OCI-LY7 (cell line): ENCODE data around the gene EPB42. TPM values are rescaled to one million over a fixed set of nuclear protein-coding genes. Genes with fewer than 3 reads are reported as not detected.

Experiments used
- BruUV-seq: library from RNA; stranded (reverse); fragments of 400-500 nt; replicated peaks from 2 replicates; lab custom pipeline; 2021; lab: Mats Ljungman, UMichigan
- CTCF ChIA-PET: fragments of 300-600 bp; sonication (Branson Sonifier 250); formaldehyde crosslinking; loops from one replicate; lab custom pipeline; 2022; ENCODE audit warnings: antibody characterized with exemption; ENCODE audit not compliant: unreplicated experiment; lab: Charles Lee
- POLR2A ChIA-PET: fragments of 300-600 bp; sonication (Branson Sonifier 250); formaldehyde crosslinking; loops from one replicate; lab custom pipeline; 2022; ENCODE audit warnings: antibody characterized with exemption; lab: Charles Lee
- DNase-seq: peaks from one replicate; pipeline ENCODE4 v3.0.0-alpha.2; 2015; ENCODE audit warnings: low spot score
- H2AFZ ChIP-seq: fragments of 200-600 bp; sonication (generic), shearing (Covaris generic); 2 replicates; pipeline ENCODE4 v1.6.1; 2014; ENCODE audit warnings: mild to moderate bottlenecking, antibody characterized with exemption, low read length, moderate library complexity
- H3K27ac ChIP-seq: fragments of 200-600 bp; sonication (generic); 2 replicates; pipeline ENCODE4 v1.5.1; 2014; ENCODE audit warnings: mixed run types, low read depth, mild to moderate bottlenecking, moderate library complexity, low read length, inconsistent platforms; ENCODE audit not compliant: poor library complexity, severe bottlenecking
- H3K36me3 ChIP-seq: fragments of 200-600 bp; sonication (generic); 2 replicates; pipeline ENCODE4 v1.6.1; 2014; ENCODE audit warnings: mild to moderate bottlenecking, antibody characterized with exemption, low read length, moderate library complexity, mixed read lengths; ENCODE audit not compliant: insufficient read depth
- H3K4me1 ChIP-seq: fragments of 200-600 bp; sonication (generic); 2 replicates; pipeline ENCODE4 v1.5.1; 2014; ENCODE audit warnings: mild to moderate bottlenecking, low read length; ENCODE audit not compliant: insufficient read depth, poor library complexity, severe bottlenecking
- H3K4me2 ChIP-seq: fragments of 200-600 bp; sonication (generic); 2 replicates; pipeline ENCODE4 v1.6.1; 2014; ENCODE audit warnings: mild to moderate bottlenecking, low read length
- H3K4me3 ChIP-seq: fragments of 200-600 bp; sonication (generic); 2 replicates; pipeline ENCODE4 v1.5.1; 2014; ENCODE audit warnings: mild to moderate bottlenecking, low read depth, low read length; ENCODE audit not compliant: poor library complexity, severe bottlenecking
- H3K79me2 ChIP-seq: fragments of 200-600 bp; sonication (generic); 2 replicates; pipeline ENCODE4 v1.6.1; 2016; ENCODE audit warnings: low read depth, mild to moderate bottlenecking, low read length, moderate library complexity, mixed read lengths; ENCODE audit not compliant: insufficient read depth
- H3K9me2 ChIP-seq: fragments of 200-600 bp; sonication (generic); 2 replicates; pipeline ENCODE4 v1.6.1; 2016; ENCODE audit warnings: mild to moderate bottlenecking, low read length, mixed read lengths; ENCODE audit not compliant: insufficient read depth
- H3K9me3 ChIP-seq: fragments of 200-600 bp; sonication (generic); 2 replicates; pipeline ENCODE4 v1.6.1; 2014; ENCODE audit warnings: mild to moderate bottlenecking, mixed run types, low read length, mixed read lengths
- H4K20me1 ChIP-seq: fragments of 200-600 bp; sonication (generic); 2 replicates; pipeline ENCODE4 v1.6.1; 2014; ENCODE audit warnings: mild to moderate bottlenecking, antibody characterized with exemption, low read length, moderate library complexity, mixed read lengths; ENCODE audit not compliant: insufficient read depth
- CTCF ChIP-seq: fragments of 200-600 bp; sonication (generic); conservative IDR thresholded peaks from 2 replicates; pipeline ENCODE4 v1.5.1; 2014; ENCODE audit warnings: mild to moderate bottlenecking, antibody characterized with exemption, low read length, moderate library complexity, mixed read lengths
- EZH2phosphoT487 ChIP-seq: fragments of 200-600 bp; sonication (generic); IDR thresholded peaks from 2 replicates; pipeline ENCODE4 v1.6.1; 2018; ENCODE audit warnings: low read depth, borderline replicate concordance, mild to moderate bottlenecking, mixed run types, antibody characterized with exemption, low read length, moderate library complexity, mixed read lengths
- intact Hi-C: fragments of 100-400 bp; cut with micrococcal nuclease; formaldehyde crosslinking; loops from one replicate; pipeline ENCODE4 v1.10.0; 2022; ENCODE audit not compliant: unreplicated experiment
- total RNA-seq, 2 experiments: library from RNA; depleted of rRNA in 1 of 2; stranded (reverse); fragments of >200 nt in 1 of 2; shearing (Covaris generic) in 1 of 2; gene quantifications; 2 replicates each; pipeline ENCODE4 v1.2.3, GENCODE V29; 2014 to 2022

EPB42 gene
- total RNA-seq, 2 experiments from 2014 or later, result not detected

GRCh38 chr15:43251871-43252250 lies 31.0 kb upstream of the EPB42 start:
- Histone ChIP-seq H3K9me3 (no peaks in the 10 kb centered on the region), H3K4me2 (no peak overlapping the region), H3K36me3 (no peaks in the 10 kb centered on the region), H2AFZ (no peak overlapping the region), H3K27ac (no peak overlapping the region), H3K4me1 (no peaks in the 10 kb centered on the region), H3K4me3 (no peak overlapping the region), H4K20me1 (no peaks in the 10 kb centered on the region), H3K9me2 (no peaks in the 10 kb centered on the region), H3K79me2 (no peaks in the 10 kb centered on the region)
- BruUV-seq, result no TSS peak
- no peak for DNase-seq
- no peak for TF ChIP-seq EZH2phosphoT487
- no peak for TF ChIP-seq CTCF
- ChIA-PET POLR2A (no interaction called here), CTCF (no interaction called here)
- intact Hi-C loops, result no loop called here

GRCh38 chr15:43251185-43251870 lies 30.5 kb upstream of the EPB42 start:
- TF ChIP-seq EZH2phosphoT487, result no peak
- no peak for TF ChIP-seq CTCF
- POLR2A ChIA-PET, result no interaction called here
- Histone ChIP-seq H4K20me1 (no peaks in the 10 kb centered on the region), H3K79me2 (no peaks in the 10 kb centered on the region), H3K9me3 (no peaks in the 10 kb centered on the region), H3K27ac (no peak overlapping the region), H3K4me3 (no peak overlapping the region), H3K4me2 (no peak overlapping the region), H2AFZ (no peak overlapping the region), H3K36me3 (no peaks in the 10 kb centered on the region), H3K4me1 (no peaks in the 10 kb centered on the region), H3K9me2 (no peaks in the 10 kb centered on the region)
- no peak for DNase-seq
- BruUV-seq, result no TSS peak
- CTCF ChIA-PET, result no interaction called here
- intact Hi-C loops, result no loop called here

DNA sequence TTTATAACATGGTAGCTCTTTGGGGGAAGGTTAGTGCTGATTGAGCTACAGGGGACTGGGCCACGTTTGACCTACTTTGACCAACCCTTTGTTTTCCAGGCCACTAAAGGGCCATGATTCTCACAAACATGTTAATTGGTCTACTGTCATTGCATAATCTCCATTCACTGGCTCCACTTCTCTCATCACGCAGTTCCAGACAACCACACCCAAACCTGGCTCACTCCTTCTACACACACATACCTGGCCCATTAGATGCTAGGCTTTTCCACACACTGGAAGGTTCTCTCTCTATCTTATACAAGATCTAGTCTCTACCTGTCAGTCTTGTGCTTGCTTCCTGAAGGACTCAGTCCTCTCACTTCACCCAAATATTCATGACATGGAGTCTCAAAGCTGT lies 30.0 kb upstream of the EPB42 start:
- Histone ChIP-seq H3K9me2 (no peaks in the 10 kb centered on the region), H3K36me3 (no peaks in the 10 kb centered on the region), H3K4me1 (no peaks in the 10 kb centered on the region), H3K79me2 (no peaks in the 10 kb centered on the region), H2AFZ (no peak overlapping the region), H3K9me3 (no peaks in the 10 kb centered on the region), H3K4me2 (no peak overlapping the region), H3K4me3 (no peak overlapping the region), H3K27ac (no peak overlapping the region), H4K20me1 (no peaks in the 10 kb centered on the region)
- ChIA-PET CTCF (no interaction called here), POLR2A (no interaction called here)
- no TSS peak for BruUV-seq
- intact Hi-C loops, result no loop called here
- DNase-seq, result no peak
- TF ChIP-seq CTCF (no peak), EZH2phosphoT487 (no peak)
